Pancreas (tissue), 10 donors: ENCODE measurements around the gene ANKRD42. TPM values are rescaled to one million over a fixed set of nuclear protein-coding genes. Genes with fewer than 3 reads are reported as not detected.

Experiments
- ATAC-seq, 4 donors: fragments of 200-7000 bp; cut with Tn5 transposase; one replicate each; pipeline versions ENCODE4 v1.8.0 to v1.9.1; 2020; ENCODE audit warnings: mild to moderate bottlenecking in 4 of 4, moderate library complexity in 4 of 4
- DNase-seq, 6 donors: peaks; one replicate each; pipeline ENCODE4 v3.0.0-alpha.2; 2020
- FAIRE-seq: peaks from 2 replicates; lab custom pipeline; 2012; peaks lifted over from hg19 to GRCh38; lab: Jason Lieb, UNC
- H3K27ac ChIP-seq, 4 donors: fragments of 200-600 bp; sonication (generic); 1 replicate in 3 of 4; 2 replicates in 1 of 4; pipeline versions ENCODE4 v1.5.0 to v1.8.0; 2020
- H3K27me3 ChIP-seq, 4 donors: fragments of 200-600 bp; one replicate each; pipeline ENCODE4 v1.8.0; 2021
- H3K36me3 ChIP-seq, 3 donors: fragments of 200-600 bp; sonication (generic) in 1 of 3; one replicate each; pipeline versions ENCODE4 v1.5.0 to v1.8.0; 2020 to 2021
- H3K4me1 ChIP-seq, 3 donors: fragments of 200-600 bp; one replicate each; pipeline ENCODE4 v1.8.0; 2021
- H3K4me3 ChIP-seq, 4 donors: fragments of 200-600 bp; sonication (generic) in 2 of 4; one replicate each; pipeline versions ENCODE4 v1.5.0 to v1.8.0; 2020 to 2021
- H3K9me3 ChIP-seq, 4 donors: fragments of 200-600 bp; one replicate each; pipeline ENCODE4 v1.8.0; 2021
- CTCF ChIP-seq, 4 donors: fragments of 200-600 bp; sonication (generic) in 3 of 4; IDR thresholded peaks; one replicate each; pipeline versions ENCODE4 v1.5.0 to v1.8.0; 2021; ENCODE audit warnings: antibody characterized with exemption in 4 of 4
- WGBS, 2 donors: extraction: QIAGEN DNeasy Blood & Tissue Kit; methylation state at CpG; one replicate each; pipeline ENCODE4 v1.1.7; 2013; 5-methylcytosine and 5-hydroxymethylcytosine counted together
- intact Hi-C, 3 donors: fragments of 100-400 bp; cut with DNase I; formaldehyde crosslinking; loops; one replicate each; pipeline versions ENCODE4 v1.11.1 to v1.14.2; 2022
- polyA plus RNA-seq, 2 donors: library from polyadenylated mRNA; stranded (reverse); fragments of 200-250 nt; gene quantifications; one replicate each; pipeline ENCODE4 v1.2.3, GENCODE V29; 2013
- total RNA-seq, 6 donors: library from RNA; stranded (reverse); fragmentation: NEBNext Ultra II Directional in 4 of 6; extraction: Animal tissue kit (Norgen Biotek cat#: 25700) in 4 of 6; gene quantifications; one replicate each; pipeline versions ENCODE4 v1.2.1 to v1.2.4, GENCODE V29; 2021 to 2023
- donor health status: healthy with polysubstance abuse.
- donor health status: DM: no; HTN: no; CAD: no; lungs with moderate emphysema.
- donor health status: DM: no; HTN: no; CAD: no.
- donor health status: control.
- donor health status: control.
- donor health status: Bipolar disorder and iron deficiency.
- donor health status: DM: yes; HTN: yes; CAD: no.
- donor health status: DM: no; HTN: no; CAD: no.
- donor health status: DM: no; HTN: no; CAD: no.
- donor health status: DM: yes; HTN: yes; CAD: no.

ANKRD42 gene
- total and polyA plus RNA-seq, 8 donors, result 3.5 to 8.1 (median 5.3) TPM

DNA sequence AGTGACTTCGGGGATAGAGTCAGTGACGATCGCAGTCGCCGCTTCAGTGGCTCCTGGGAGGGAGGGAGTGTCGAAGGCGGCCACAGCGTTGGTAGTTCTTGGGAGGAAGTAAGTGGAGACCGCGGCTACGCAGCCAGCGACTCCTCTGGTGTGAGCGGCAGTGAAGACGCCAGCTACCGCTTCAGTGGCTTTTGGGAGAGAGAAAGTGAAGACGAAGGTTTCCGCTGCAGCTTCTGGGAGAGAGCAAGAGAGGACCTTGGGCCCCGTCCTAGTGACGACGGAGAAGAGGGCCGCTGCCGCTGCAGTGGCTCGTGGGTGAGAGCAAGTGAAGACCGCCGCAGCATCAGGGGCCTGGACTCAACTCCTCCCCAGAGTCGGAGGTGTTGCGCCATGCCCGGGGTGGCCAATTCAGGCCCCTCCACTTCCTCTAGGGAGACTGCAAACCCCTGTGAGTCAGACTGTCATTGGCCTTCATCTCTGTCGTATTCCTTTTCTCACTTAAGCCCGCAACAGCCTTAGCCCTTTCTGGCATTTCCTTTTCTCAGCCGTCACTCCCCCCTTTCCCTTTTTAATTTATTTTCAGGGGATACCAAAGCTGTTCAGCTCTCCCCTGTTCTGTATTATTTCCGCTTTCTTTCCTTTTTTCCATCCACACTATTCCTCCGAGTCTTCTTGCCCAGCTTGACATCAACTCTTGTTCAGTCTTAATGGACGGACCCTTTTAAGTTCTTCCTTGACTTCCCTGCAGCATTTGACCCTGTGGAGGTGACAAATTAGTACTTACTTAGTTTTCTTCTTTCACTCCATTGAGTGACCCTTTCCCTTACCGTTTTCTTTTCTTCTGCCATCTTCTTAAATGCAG is 1.0 kb downstream of the ANKRD42 start:
- no peaks in the 10 kb centered on the region for H3K27me3 ChIP-seq
- intact Hi-C loops, result no loop called here
- no peaks in the 10 kb centered on the region for H3K9me3 ChIP-seq
- peaks cover 0 to 19% (median 0%) of the 10 kb centered on the region in 3 donors for H3K36me3 ChIP-seq
- FAIRE-seq (no peak), ATAC-seq (peak; percentile 57 to 75 (median 70)), DNase-seq (peak; percentile 37 to 80 (median 58))
- WGBS, 2 donors, result 1 to 2% methylated on average over 35 of the region's 35 CpGs
- no peak for TF ChIP-seq CTCF (IDR thresholded peaks at IDR 0.05)
- H3K27ac ChIP-seq, result peak overlapping the region; percentile 80 to 91 (median 85)
- peak overlapping the region; percentile 50 to 87 (median 62) for H3K4me3 ChIP-seq
- H3K4me1 ChIP-seq, result peaks cover 8 to 24% (median 18%) of the 10 kb centered on the region in 3 donors

GRCh38 chr11:83195143-83195466 is 1.6 kb downstream of the ANKRD42 start:
- ATAC-seq (no peak), DNase-seq (no peak), FAIRE-seq (no peak)
- H3K27me3 ChIP-seq, result no peaks in the 10 kb centered on the region
- H3K27ac ChIP-seq, result peak overlapping the region in 3 of 4 donors; percentile 83 to 91 (median 87)
- intact Hi-C loops, result no loop called here
- H3K4me1 ChIP-seq, result peaks cover 8 to 24% (median 18%) of the 10 kb centered on the region in 3 donors
- H3K36me3 ChIP-seq, result peaks cover 0 to 16% (median 0%) of the 10 kb centered on the region in 3 donors
- no peaks in the 10 kb centered on the region for H3K9me3 ChIP-seq
- H3K4me3 ChIP-seq, result peak overlapping the region in 3 of 4 donors; percentile 50 to 87 (median 67)
- WGBS, 2 donors, result 19 to 28% methylated on average over 4 of the region's 4 CpGs
- TF ChIP-seq CTCF (IDR thresholded peaks at IDR 0.05), result no peak

DNA sequence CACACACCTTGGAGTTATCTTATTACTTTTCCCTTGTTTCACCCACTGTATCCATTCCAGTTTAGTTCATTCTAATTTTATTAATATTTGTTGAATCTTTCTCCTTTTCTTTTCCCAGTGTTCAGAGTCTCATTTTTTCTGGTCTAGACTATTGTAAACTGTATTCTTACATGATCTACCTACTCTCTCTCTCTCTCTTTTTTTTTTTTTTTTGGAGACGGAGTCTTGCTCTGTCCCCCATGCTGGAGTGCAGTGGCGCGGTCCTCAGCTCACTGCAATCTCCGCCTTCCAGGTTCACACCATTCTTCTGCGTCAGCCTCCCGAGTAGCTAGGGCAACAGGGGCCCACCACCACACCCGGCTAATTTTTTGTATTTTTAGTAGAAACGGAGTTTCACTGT is 2.1 kb downstream of the ANKRD42 start:
- Histone ChIP-seq H3K27me3 (no peaks in the 10 kb centered on the region), H3K27ac (no peak overlapping the region), H3K4me3 (no peak overlapping the region), H3K4me1 (peaks cover 8 to 24% (median 18%) of the 10 kb centered on the region in 3 donors), H3K36me3 (peaks cover 0 to 10% (median 0%) of the 10 kb centered on the region in 3 donors), H3K9me3 (no peaks in the 10 kb centered on the region)
- intact Hi-C loops, result no loop called here
- 89 to 94% methylated on average over 8 of the region's 8 CpGs for WGBS, 2 donors
- no peak for FAIRE-seq
- ATAC-seq, result no peak
- DNase-seq, result no peak
- no peak for TF ChIP-seq CTCF (IDR thresholded peaks at IDR 0.05)

DNA sequence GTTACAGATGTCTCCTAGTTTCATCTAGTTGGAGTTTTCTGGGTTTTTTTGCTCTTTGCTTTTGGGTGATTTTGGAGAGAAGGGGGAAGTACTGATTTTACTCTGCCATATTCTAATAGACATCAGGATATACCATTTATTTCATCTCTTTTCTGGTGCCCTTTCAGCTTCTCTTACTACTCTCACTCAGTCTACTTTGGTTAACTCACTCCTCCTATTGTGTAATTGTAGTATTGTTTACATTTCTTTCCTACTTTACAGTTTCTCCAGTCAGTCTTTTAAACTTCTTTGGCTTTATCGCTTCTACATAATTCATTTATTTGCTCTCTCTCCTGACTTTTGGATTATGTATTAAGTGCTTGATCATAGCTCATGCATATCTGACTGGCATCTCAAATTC is 6.5 kb downstream of the ANKRD42 start:
- Histone ChIP-seq H3K36me3 (peaks cover 0 to 3% (median 0%) of the 10 kb centered on the region in 3 donors), H3K4me3 (no peak overlapping the region), H3K27ac (no peak overlapping the region), H3K4me1 (peaks cover 3 to 13% (median 5%) of the 10 kb centered on the region in 3 donors), H3K9me3 (no peaks in the 10 kb centered on the region), H3K27me3 (no peaks in the 10 kb centered on the region)
- no peak for TF ChIP-seq CTCF (IDR thresholded peaks at IDR 0.05)
- intact Hi-C loops, result no loop called here
- DNase-seq (no peak), FAIRE-seq (no peak), ATAC-seq (no peak)
- 39 to 40% methylated on average over 1 of the region's 1 CpG for WGBS, 2 donors
